HG02938 (cell line): ENCODE measurements around the gene TMEM92.

ENCODE experiments used
- ATAC-seq: cut with Tn5 transposase; IDR thresholded peaks from one replicate; pipeline ENCODE4 v1.9.1; 2021; ENCODE audit warnings: mild to moderate bottlenecking, moderate library complexity; ENCODE audit not compliant: unreplicated experiment

Gene TMEM92

DNA sequence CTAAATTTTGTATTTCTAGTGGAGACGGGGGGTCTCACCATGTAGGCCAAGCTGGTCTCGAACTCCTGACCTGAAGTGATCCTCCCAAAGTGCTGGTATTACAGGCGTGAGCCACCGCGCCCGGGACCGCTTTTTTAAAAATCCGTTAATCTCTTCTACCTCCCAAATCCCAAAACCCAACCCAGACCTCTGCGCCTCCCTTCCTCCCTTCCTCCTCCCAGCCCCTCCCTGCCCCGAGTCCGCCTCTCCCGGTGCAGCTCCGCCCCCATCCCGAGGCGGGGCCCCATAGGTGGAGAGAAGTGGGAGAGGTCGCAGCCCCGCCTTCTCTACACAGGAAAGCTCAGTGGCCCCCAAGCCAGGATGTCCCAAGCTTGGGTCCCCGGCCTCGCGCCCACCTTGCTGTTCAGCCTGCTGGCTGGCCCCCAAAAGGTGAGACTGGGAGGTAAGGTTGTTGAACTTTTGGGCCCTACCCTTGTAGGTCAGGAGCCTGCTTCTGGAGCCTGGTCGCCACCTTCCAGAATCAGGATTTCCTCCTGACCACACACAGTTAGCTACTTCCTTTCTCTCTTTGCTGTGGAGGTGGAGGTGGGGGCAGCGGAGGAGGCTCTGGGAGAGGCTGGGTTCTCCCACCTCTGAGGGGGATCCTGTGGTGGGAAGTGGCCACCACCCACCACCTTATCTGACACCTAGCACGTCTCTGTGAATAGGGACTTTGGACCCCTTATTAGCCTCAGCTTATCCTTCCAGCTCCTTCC is at the start of gene TMEM92:
Gene TMEM92 (plus strand): TSS at position 325 of the 755 bp plus-strand sequence. CDS start 36 bp downstream, at position 361.
- no peak for ATAC-seq

DNA sequence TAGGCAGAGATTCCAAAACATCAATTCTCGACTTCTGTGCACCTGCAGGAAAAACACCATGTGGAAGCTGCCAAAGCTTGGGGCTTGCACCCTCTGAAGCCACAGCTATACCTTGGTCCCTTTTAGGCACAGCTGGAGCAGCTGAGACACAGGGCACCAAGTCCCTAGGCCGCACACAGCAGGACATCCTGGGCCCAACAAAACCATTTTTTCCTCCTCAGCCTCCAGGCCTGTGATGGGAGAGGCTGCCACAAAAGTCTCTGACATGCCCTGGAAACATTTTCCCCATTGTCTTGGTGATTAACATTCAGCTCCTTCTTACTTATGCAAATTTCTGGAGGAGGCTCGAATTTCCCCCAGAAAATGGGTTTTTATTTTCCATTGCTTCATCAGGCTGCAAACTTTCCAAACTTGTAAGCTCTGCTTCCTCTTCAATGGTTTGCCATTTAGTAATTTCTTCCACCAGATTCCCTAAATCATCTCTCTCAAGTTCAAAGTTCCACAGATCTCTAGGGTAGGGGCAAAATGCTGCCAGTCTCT is 48.5 kb upstream of the TMEM92 start:
- no peak for ATAC-seq

DNA sequence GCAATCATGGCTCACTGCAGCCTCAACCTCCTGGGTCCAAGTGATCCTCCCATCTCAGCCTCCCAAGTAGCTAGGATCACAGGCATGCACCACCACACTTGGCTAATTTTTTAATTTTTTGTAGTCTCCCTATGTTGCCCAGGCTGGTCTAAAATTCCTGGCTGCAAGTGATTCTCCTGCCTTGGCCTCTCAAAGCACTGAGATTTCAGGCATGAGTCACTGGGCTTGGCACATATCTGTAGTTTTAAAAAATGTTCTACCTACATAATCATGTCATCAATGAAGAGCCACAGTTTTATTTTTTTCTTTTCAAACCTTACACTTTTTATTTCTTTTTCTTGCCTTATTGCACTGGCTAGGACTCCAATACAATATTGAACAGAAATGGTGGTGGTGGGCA is 39.7 kb upstream of the TMEM92 start:
- no peak for ATAC-seq

DNA sequence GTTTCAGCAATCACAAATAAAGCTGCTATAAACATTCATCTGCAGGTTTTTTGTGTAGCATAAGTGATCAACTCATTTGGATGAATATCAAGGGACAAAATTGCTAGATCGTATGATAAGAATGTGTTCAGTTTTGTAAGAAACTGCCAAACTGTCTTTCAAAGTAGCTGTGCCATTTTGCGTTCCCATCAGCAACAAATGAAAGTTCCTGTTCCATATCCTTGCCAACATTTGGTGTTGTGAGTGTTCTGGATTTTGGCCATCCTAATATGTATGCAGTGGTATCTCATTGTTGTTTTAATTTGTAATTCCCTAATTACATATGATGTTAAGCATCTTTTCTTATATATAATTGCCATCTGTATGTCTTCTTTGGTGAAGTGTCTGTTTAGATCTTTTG is 36.4 kb upstream of the TMEM92 start:
- no peak for ATAC-seq

DNA sequence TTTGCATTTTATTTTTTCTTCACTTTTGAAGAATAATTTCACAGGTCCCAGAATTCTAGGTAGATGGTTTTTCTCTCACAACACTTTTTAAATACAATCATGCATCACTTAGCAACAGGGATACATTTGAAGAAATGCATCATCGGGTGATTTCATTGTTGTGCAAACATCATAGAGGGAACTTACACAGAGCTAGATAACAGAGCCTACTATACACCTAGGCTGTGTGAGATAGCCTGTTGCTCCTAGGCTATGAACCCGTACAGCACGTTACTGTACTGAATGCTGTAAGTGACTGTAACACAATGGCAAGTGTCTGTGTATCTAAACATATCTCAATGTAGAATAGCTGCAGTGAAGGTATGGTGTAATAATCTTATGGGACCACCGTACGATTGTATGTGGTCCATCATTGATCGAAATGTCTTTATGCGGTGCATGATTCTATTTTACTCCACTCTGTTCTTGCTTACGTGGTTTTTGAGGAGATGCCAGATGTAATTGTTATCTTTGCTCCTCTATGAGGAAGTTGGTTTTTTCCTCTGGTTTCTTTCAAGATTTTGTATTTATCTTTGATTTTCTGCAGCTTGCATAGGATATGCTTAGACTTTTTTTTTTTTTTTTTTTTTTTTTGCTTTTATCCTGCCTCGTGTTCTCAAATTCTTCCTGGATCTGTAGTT is 35.5 kb upstream of the TMEM92 start:
- ATAC-seq: no peak

DNA sequence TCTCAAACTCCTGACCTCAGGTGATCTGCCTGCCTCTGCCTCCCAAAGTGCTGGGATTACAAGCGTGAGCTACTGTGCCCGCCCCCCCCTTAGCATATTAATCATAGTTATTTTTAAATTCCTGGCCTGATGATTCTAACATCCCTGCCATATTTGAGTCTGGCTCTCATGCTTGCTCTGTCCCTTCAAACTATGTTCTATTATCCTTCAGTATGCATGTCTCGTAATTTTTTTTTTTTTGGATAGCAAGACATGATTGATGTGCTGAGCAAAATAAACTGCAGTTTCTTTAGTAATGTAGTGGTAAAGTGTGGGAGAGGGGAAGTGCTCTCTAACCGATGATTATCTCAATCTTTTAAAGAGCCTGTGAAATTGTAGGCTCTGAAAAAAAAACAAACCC is 34.3 kb upstream of the TMEM92 start:
- ATAC-seq: no peak

DNA sequence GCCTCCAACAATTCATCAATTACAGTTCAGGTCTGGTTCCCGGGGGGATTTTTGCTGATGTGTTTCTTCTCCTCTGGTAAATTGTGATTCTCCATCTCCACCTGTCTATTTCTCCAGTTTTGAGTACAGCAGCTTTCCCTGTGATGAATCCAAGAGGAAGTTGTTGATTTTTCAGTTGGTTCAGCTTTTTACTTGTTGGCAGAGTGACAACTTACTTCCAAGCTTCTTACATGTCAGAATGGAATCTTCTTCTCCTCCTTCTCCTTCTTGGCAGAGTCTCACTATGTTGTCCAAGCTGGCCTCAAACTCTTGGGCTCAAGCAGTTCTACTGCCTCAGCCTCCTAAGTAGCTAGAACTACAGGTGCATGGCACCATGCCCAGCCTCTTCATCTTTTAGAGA is 33.4 kb upstream of the TMEM92 start:
- no peak for ATAC-seq

DNA sequence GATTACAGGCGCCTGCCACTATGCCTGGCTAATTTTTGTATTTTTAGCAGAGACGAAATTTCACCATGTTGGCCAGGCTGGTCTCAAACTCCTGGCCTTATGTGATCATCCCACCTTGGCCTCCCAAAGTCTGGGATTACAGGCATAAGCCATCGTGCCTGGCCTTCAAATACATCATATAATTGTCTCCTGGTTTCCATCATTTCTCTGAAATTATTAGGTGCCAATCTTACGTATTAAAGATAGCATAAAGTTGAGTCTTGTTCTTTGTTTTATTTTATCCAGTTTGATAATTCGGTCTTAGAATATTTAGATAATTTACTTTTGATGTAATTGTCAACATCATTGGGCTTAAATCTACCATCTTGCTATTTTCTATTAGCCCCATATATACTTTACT is 32.8 kb upstream of the TMEM92 start:
- no peak for ATAC-seq

DNA sequence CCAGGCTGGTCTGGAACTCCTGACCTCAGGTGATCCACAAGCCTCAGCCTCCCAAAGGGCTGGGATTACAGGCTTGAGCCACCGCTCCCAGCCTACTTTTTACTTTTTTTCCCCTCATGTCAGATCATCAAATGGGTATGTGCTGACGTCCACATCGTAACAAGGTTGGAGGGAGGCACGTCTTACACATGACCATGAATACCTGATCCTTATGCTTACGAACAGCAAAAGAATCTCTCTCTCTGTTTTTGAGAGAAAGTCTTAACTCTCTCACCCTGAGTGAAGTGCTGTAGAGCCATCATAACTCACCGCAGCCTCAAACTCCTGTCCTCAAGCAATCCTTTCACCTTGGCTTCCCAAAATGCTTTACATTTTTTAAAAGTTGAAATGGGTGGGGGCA is 29.5 kb upstream of the TMEM92 start:
- ATAC-seq: no peak

DNA sequence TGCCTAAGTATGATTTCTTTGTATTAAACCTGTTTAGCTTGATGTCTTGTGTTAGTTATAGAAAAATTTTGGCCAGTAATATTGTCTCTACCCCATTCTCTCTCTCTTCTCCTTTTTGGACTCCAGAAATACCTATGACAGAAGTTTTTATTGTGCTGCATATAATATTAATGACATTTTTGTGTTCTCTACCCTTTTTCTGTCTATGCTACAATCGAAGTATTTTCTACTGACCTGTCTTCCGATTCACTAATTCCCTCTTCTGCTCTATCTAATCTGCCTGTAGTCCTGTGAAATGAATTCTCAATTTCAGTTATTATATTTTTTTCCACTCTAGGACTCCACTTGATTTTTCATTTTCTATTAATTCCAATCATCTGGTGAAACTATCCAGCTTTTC is 26.0 kb upstream of the TMEM92 start:
- no peak for ATAC-seq

DNA sequence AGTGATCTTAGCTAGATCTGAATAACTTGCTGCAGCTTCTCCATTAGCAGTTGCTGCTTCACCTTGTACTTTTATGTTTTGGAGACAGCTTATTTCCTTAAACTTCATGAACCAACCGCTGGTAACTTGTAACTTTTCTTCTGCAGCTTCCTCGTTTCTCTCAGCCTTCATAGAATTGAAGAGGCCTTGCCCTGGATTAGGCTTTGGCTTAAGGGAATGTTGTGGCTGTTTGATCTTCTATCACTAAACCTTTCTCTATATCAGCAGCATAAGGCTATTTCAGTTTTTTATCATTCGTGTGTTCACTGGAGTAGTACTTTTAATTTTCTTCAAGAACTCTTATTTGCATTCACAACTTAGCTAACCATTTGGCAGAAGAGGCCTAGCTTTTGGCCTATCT is 21.5 kb upstream of the TMEM92 start:
- ATAC-seq: no peak

DNA sequence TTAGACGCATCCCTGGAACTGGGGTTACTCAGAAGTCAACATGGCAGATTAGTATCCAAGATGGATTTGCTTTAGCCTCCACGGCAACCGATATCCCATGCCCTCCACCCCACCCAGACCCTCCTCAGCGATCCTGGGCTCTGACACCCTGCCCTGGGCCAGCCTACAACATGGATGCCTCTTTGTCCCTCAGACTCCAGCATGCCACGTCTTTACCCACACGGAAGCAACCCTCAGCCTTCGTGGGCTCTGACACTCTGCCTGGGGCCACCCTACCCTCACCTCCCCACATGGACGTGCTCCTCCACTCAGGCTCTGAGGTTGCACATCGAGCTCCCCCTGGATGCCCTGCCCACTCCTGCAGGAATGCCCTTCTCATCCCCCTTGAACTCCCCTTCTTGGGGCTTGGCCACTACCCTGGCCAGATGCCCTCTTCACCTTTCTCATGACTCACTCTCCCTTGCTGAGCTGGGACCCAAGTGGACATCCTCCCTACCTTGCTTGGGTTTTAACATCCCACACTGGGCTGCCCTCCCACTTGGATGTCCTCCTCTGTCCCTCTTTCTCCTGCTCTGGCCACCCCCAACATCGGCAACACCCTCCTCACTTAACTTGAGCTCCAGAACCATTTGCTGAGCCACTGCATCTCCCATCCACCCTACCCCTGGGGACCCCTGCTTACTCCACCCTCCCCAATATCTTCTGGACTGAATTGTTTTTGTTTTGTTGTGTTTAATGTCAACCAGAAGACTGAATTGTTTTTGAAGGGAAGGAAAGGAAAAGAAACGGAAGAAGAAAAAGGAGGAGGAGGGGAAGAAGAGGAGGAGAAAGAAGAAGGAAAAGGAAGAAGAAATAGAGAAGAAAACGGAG is 18.3 kb upstream of the TMEM92 start:
- no peak for ATAC-seq

DNA sequence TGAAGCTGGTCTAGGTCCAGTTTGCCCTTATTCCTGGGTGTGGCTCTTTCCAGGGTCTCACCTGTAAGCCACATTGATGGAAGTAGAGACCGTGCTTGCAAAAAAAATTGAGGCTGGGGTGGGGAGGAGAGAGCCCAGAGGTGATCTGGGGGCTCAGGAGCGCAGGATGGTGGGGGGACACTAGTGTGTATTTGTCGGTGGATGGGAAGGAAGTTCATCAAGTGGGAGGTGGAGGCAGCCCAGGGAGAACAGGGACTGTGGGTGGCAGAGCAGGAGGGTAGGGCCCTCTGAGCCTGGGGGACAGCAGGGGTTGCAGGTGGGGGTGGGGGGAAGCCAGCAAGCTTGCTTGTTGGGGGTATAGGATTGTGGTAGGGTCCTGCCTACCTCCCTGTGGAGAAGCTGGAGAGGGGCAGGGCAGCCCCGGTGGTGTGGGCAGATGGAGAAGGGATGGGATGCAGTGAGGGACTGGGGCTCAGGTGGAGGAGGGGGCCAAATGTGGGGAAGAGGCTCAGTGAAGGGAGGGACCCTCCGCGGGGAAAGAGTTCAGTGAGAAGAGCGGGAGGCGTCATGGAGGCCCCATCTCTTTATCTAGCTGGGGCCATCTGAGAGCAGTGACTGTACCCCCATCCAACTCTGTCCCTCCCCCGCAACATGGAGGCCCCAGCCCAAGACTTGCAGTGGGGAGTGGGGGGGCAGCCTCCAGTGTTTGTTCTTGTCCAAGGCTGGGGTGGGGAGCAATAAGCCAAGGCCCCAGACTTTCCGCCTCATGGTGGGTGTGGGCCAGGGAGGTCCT is 17.2 kb upstream of the TMEM92 start:
- no peak for ATAC-seq

DNA sequence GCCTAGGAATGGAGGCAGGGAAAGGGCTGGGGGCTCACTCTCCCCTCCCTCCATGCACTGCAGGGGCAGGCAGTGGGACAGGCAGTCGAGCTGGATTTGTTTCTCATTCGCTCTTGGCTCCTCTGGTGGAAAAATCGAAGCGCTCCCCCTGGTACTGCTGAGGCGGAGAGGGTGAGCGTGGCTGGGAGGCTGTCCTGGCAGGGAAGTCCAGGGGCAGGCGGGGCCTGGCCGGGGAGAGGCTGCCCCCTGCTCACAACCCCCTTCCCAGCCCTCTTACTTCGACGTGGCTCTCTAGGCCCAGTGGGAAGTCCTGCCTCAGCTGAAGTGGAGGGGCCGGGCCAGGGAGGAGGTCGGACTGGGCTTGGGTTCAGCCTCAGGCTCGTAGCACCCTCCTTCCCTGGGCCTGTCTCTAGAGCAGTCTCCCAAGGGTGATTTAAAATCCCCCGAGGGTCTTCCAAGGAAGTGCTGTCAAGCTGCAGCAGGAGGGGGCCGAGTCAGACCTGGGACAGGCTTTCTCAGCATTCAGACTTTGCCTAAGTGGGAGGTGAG is 16.5 kb upstream of the TMEM92 start:
- ATAC-seq: no peak

DNA sequence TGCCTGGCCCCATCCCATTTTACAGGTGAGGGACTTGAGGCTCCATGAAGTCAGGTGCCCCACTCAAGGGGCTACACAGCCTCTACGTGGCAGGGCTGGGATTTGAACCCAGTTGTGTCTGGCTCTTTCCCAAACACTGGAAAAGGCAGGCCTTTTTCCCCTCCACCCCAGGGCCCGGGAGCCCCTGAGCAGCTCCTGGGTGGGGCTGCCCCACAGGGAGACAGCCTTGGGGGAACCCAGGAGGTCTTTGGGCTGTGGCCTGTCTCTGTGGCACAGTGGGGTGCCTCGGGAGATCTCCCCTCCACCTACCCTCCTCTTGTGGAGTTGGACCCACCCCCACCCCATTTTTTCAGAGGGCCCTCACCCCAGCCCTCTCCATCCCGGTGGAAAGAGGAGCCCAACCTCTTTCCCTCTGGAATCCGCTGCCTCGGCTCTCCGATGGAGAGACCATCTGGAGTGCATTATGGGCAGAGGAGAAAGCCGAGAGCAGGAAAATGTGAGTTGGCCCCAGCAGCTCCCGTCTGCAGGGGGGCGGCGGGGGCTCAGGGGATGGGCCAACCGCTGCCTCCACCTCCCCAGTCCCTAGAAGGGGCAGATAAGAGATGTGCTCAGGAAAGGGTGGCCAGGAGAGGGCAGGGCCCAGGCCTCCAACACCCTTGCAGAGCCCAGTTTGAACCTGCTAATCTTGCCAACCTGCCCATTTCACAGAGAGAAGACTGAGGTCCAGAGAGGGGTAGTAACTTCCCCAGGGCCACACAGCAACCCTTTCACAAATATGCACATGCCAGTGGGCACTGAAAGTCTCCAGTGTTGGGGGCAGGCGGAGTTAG is 15.4 kb upstream of the TMEM92 start:
- ATAC-seq: no peak

DNA sequence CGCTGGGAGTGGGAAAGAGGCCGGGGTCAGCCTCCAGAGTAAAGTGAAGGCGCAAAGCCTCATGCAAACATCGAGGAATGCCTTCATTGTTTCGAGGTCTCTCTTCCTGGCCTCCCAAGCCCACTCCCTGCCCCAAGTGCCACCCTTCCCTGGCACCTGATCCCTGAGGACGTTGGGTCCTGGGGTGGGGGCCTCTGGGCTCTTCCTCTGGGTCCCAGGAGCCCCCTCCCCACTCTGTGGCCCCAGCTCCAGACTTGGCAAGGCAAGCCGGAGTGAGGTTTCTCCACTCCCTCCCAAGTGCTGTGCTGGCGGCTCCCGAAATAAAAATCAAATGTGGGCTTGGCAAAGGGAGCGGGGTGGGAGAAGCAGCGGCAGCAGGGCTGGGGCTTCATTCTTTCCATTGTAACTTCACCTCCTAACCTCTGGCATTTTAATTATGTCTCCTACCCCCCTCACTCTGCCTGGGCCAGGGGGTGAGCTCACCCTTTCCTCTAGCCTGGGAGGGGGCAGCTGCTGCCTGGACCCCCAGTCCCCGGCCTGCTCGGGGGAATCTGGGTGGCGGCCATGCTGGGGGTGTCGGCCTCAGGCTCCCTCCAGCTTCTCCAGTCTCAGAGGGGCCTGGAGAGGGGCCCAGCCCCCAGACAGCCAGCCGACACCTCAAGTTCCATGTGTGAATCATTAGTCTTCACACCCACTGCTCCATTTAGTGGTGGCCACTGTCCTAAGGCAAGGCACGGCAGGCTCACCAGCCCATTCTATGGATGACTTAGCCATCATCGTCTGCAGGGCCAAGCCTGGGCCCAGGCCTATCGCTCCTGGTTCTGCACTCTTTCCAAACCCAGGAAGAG is 14.6 kb upstream of the TMEM92 start:
- ATAC-seq: no peak

DNA sequence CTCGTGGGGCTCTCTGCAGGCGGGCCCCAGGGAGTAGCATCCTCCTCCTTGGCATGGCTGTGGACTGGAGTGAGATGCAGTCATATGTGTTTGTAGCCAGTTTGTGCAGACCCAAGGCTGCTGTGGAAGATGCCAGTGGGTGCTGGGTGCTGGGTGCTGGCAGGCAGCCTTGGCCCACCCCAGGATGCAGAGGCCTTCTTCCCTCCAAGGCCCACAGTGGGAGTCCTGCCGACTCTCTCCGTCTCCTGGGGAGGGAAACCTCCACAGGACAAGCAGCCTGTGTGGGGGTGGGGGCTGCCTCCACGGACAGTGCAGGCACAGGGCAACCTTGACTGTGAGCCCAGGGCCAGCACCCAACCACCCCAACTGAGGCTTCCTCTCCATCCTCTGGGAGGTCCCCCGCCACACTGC is 13.8 kb upstream of the TMEM92 start:
- no peak for ATAC-seq

DNA sequence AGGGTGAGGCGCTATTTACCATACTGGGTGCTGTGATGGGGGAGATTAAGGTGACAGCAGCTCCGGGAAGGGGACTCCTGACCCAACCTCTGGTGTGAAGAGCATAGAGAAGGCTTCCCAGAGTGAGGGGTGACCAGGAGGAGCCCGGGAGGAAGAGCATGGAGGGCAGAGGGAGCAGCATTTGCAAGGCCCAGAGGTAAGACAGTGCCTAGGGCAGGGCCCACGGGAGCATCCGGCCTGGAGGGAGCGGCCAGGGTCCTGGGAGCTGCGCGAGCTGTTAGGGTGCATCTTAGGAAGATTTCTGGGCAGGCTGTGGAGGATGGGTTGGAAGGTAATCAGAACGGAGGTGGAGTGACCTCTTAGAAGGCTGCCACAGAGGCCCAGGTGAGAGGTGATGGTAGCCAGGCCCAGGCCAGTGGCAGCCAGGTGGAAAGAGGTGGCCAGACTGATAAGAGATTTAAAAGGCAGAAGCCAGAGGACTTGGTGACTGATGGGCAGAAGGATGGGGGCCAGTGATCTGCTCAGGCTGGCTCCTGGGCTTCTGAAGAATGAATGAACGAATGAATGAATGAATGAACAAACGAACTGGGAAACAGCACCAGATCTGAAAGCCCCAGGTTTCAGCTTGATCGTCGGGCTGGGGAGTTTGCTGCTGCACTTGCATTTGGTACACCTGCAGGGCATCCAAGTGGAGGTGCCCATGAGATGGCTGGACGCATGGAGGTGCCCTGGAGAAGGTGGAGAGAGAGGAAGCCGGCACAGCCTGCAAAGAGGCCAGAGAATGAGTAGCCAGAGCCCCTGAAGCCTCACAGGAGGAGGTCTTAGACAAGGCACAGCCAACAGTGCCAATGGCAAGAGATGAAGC is 13.0 kb upstream of the TMEM92 start:
- ATAC-seq: no peak
